Stimulated activated CD4-positive, alpha-beta T cell treated with anti-CD3 and anti-CD28 coated beads, Interleukin-4, amount 100 ng/mL, for 24 hours (primary cell): ENCODE data around the gene BAAT.
"Not testable (repeated sequence)": the region's sequence is repeated elsewhere in the genome, so short reads cannot be mapped to it uniquely, and the experiment has no call there.

ENCODE experiments used
- DNase-seq: peaks from one replicate; pipeline ENCODE4 v3.0.0-alpha.2; 2020

The BAAT gene

DNA sequence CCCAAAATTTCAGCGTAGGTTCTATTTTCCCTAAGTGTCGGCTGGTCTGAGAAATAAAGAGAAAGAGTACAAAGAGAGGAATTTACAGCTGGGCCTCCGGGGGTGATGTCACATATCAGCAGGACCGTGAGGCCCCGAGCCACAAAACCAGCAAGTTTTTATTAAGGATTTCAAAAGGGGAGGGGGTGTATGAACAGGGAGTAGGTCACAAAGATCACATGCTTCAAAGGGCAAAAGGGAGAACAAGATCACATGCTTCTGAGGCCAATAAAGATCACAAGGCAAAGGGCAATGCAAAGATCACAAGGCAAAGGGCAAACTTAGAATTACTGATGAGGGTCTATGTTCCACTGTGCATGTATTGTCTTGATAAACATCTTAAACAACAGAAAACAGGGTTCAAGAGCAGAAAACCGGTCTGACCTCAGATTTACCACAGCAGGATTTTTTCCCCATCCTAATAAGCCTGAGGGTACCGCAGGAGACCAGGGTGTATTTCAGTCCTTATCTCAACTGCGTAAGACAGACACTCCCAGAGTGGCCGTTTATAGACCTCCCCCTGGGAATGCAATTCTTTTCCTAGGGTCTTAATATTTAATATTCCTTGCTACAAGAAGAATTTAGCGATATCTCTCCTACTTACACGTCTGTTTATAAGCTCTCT, at the start of gene BAAT:
BAAT (minus strand) TSS at position 134 of the 664 bp plus-strand sequence. CDS start 13,602 bp downstream, outside the sequence.
- DNase-seq, result not testable (repeated sequence)

- no peak for DNase-seq
These were observed 48.4 kb upstream of the BAAT start for GRCh38 chr9:101433229-101433628.

DNA sequence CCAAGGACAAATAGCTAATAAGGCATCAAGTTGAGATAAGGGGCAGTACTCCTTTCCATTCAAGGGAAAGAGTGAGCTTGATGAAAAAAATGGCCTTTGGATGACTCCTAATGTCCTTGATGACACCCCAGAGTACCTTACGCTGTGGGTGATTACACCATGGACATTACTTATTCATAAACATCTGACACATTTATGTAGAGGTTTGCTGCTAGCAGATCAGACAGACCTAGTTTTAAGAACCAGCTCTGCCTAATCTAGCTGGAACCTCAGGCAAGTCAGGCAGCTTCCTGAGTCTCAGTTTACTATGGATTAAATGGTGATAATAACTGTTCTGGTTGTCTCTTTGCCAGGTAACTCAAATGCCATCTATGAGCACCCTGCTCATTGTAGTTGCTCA, 47.9 kb upstream of the BAAT start:
- no peak for DNase-seq

DNA sequence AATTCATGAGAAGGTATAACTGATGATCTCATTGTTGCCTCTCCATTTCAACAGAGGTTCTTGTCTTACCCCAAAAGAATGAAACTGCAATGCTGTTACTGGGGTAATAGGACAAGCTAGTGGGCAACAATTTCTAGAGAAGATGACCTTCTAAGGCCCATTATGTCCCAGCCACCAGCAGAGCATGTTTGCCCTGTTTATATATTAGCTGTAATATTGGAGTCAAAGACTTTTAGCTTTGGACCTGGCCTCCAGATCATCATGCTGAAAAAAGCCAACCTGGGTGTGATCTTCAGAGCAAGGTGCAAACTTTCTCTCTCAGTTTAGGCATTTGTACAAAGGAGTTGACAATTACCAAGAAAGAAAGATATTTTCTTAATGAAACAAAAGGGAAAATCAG, 47.4 kb upstream of the BAAT start:
- DNase-seq, result no peak

- DNase-seq, result no peak
These were observed 44.9 kb upstream of the BAAT start for GRCh38 chr9:101429736-101430135.

DNA sequence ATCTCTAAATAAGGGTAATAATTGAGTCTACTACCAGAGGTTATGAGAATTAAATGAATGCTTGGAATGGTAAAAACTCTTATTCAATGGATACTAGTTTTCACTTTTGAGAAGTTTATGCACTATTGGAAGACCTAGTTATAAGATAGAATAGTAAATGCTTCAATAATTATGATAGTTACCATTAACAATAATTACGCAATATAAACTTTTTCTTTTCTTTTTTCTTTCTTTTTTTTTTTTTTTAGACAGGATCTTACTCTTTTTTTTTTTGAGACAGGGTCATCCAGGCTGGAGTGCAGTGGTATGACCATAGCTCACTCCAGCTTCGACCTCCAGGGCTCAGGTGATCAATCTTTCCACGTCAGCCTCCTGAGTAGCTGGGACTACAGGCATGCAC, 44.1 kb upstream of the BAAT start:
- DNase-seq, result no peak

GRCh38 chr9:101427957-101428655, 43.3 kb upstream of the BAAT start:
- no peak for DNase-seq

DNA sequence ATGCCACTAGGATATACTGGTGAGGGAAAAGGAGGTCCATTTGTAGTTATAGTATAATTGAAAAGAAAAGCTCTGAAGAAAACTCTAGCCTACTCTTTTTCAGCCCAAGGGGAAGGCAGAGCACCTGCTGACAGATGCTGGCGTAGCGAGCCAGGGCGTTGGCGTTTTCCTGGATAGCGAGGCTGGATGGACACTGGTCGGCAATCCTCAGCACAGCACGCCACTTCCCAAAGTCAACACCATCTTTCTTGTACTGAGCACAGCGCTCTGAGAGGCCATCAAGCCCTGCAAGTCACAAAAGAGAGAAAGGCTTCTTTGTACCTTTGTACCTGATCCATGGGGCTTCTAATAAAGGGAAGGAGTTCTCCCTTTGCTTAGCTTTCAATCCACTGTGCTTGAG, 42.6 kb upstream of the BAAT start:
- DNase-seq, result no peak

DNA sequence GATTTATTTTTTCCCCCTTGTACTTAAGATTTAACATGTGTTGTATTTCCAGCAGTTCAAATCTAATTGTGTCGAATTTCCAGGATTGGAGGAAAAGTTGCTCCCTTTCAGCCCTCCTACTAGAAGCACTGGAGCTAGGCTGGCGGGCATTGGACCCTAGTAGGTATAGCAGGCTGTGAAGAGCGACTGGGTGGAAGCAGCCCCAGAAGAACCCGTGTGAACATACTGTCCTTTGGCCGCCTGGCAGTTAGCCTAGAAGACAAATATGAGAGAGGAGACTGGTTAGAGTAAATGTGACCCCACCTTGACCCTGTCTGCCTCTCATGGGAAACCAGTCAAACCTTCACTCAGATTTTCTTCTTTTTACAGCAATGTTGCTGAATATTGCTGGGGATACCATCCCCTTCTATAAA, 36.9 kb upstream of the BAAT start:
- DNase-seq, result no peak

DNA sequence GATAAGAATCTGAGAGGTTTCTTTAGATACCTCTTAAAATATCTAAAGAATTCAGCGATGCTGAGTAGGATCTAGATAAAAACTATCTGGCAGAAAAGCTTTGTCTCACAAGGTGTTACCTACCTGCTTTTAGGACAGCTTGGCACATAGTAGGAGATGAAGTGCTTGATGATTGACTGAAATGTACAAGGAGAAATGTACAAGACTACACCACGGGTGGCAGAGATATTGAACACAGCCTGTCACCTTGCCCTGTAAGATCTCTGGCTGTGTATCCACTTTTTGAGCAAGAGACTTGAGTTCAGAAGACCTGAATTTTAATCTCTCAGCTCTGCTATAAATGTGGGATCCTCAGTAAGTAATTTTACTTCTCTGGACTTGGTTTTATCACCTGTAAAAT, 35.1 kb upstream of the BAAT start:
- DNase-seq, result no peak

DNA sequence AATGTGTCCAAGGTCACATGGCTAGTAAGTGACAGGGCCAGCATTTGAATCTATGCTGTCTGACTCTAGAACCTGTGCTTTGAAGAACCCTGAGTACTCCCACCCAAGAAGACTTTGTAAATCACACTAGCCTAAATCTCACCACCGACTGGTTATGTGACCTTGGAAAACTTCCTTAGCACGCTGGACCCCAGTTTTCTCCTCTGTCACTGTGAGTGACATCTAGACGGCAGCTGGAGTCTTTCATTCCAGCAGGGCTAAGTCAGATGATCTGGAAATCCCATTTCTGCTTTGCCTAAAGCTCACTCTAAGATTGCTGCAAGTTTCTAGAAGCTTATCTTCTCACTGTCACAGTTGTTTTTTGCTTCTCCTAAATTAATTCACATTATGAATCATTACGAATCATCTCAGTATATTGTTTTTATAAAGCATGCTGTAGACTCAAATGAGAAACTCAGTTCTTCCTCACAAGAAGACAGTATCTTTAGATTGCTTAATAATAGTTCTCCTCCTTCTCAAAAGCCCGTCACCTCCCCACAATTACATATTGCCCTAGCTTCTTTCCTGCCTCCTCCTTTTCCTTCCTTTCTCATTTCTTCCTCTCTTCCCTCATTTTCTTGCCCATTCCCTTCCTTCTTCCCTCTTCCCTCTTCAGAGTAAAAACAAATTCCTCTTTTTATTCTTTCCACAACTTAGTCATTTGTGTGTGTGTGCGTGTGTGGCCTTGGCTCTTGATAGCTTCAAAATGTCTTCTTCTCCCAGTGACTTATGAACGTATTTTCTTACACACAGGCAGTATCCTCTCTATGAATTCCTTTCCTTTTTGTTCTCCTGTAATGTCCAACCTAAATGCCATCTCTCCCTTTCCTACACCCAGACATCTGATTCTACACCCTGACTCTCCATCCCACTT, 34.0 kb upstream of the BAAT start:
- no peak for DNase-seq

DNA sequence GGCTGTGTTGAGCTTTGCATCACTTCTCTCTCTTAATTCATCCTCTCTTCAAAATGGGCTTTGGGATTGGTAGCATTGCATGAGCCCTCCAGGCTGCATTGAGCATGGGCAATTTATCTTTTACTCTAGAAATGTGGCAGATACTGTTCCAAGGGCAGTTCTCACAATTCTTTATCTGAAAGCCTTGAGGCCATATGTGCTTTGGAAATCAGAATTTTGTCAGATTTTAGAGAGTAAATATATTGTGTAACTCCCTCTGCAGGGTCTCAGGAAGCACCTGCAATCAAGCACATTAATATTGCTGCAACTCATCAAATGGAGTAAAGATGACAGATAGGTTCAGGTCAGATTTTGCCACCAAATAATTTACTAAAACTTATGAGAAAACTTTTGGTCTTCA, 33.2 kb upstream of the BAAT start:
- DNase-seq, result no peak

DNA sequence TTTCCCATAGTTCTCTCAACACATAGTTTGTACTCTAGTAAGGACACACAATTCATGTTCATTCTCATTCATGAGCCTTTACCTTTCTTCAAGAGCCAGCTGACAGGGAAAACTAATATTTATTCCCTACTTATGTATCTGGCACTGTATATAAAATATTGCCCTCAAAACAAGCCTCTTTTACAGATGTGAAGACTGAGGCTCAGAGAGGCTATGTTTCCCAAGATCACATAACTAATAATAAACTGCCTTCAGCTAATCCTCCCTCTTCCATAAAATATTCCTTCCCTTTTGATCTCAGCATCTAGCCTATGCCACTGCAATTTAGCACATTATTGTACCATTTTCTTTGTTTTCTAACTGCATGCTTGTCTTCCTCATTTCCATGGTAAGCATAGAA, 32.6 kb upstream of the BAAT start:
- DNase-seq, result no peak

DNA sequence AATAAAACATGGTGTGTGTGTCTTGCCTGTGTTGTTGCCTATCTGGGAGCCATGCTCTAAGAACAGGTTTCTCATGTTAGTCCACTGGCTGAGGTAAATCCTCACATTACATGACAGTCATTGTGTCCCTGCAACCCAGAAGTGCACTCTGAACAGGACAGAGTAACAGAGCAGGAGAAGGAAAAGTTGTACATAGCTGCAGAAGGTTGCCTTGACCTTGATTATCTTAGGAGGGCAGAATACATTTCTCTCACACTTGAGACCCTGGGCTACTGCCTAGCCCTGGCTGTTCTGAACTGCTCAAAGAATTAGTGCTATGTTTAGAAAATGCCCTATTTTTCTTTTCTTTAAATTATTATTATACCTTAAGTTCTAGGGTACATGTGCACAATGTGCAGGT, 30.8 kb upstream of the BAAT start:
- DNase-seq, result no peak

- no peak for DNase-seq
These were observed 30.0 kb upstream of the BAAT start for GRCh38 chr9:101414839-101415238.

DNA sequence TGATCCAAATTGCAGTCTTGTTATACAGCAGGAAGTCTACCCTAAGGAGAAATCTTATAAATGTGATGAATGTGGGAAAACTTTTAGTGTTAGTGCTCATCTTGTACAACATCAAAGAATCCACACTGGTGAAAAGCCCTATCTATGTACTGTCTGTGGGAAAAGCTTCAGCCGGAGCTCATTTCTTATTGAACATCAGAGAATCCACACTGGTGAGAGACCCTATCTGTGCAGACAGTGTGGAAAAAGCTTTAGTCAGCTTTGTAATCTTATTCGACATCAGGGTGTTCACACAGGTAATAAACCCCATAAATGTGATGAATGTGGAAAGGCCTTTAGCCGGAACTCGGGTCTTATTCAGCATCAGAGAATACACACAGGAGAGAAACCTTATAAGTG, 24.3 kb upstream of the BAAT start:
- no peak for DNase-seq

- DNase-seq, result no peak
These were observed 23.7 kb upstream of the BAAT start for GRCh38 chr9:101408374-101409078.

- no peak for DNase-seq
These were observed 18.9 kb upstream of the BAAT start for GRCh38 chr9:101403516-101404285.

DNA sequence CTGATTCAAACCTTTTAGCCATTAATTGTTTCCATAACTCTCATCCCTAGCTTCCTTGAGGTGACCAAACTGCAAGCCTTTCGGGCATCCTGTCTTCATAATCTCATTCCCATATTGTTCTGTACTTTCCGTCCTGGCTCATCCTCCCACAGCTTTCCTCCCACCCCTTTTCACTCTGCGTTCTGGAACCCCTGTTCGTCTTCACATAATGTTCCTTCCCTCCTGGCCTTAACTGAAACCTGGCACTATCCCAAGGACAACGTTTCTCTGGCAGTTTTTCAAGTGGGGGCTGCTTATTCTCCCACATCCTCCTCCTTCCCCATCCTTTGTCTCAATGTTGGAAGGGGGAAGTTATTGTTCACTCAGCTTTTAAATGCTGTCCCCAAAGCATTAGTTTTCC, 15.3 kb upstream of the BAAT start:
- DNase-seq, result no peak

DNA sequence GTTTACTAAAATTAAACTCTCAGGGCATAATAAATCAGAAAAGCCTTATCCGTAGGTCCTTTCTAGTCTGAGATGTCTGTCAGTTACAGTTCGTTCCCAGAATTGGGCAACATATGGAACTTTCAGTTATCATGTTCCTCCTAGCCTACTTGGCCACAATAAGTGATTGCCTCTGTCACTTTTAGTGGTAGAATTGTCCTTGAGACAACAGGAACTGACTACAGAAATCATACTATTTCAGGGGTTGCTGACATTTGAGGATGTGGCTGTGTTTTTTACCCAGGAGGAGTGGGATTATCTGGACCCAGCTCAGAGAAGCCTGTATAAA, 14.8 kb upstream of the BAAT start:
- no peak for DNase-seq

GRCh38 chr9:101398930-101399642, 14.3 kb upstream of the BAAT start:
- no peak for DNase-seq
